Measurements from ENCODE around the gene TAF13. TPM values are rescaled to one million over a fixed set of nuclear protein-coding genes. Genes with fewer than 3 reads are reported as not detected.
"Not testable (repeated sequence)": the region's sequence is repeated elsewhere in the genome, so short reads cannot be mapped to it uniquely, and the experiment has no call there.

Gene TAF13
- total RNA-seq, 2 experiments from 2014 or later, result 25.9 to 26.5 TPM

DNA sequence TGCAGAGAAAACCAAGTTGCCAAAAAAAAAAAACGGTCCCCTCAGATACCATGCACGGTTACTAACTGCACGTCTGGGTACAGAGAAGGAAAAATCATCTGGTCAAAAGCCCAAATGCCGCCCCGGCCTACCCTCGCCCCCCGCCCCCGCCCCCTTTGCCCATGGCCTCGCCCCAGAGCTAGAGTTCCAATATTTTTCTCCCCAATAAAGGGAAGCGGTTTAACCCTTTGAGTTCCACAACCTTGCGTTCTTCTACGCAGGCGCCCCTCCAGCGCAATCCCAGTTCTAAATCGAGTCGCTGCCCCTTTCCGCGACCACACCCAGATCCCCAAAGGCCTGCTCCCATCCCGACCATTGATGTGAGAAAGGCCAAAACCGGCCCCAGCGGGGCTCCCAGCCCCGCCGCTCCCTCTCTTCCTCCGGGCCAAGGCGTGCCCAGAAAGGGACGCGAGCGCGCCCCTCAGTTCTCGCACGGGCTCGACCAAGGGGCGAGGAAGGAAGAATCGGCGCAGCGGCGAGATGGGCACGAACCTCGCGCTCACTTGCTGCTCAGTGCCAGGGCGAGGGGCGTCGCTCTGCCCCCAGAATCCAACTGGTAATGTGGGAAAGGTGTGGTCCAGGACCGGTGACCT is 34.7 kb downstream of the TAF13 start:
- DNase-seq (peak in 8 of 14 experiments; percentile 4 to 54 (median 28)), ATAC-seq (ENCODE audit: poor library complexity) (peak; percentile 6)
- Histone ChIP-seq H3K27me3 (ENCODE audit: control insufficient read depth in 1 of 2, insufficient read depth in 2 of 2, low read length in 2 of 2) (no peaks in the 10 kb centered on the region), H3K4me1 (ENCODE audit: insufficient read depth, low read length) (peaks cover 14% of the 10 kb centered on the region), H3K27ac (ENCODE audit: low read depth in 1 of 2, low read length in 2 of 2) (peak overlapping the region; percentile 69 to 79), H3K4me3 (ENCODE audit: low read length) (peak overlapping the region; percentile 99), H3K36me3 (ENCODE audit: insufficient read depth, low read length) (no peaks in the 10 kb centered on the region), H3K9me3 (ENCODE audit: control insufficient read depth in 1 of 2, insufficient read depth in 1 of 2, low read length in 2 of 2) (no peaks in the 10 kb centered on the region)
- ChIA-PET POLR2A (interaction anchor here (0.6 to 2.1 kb wide), 11 partner anchors 35 to 394 kb away, joined by 3 to 68 read pairs (median 10); partner anchors contain the start of genes CLCC1, TAF13 and TMEM167B), CTCF (no interaction called here)
- peaks cover 5% of the 10 kb centered on the region for H3K36me3 Mint-ChIP-seq (ENCODE audit: low read depth)
- no peaks in the 10 kb centered on the region for H3K9me3 Mint-ChIP-seq
- intact Hi-C loops (cut with DNase I, micrococcal nuclease), result loop anchor here (2.0 to 5.0 kb wide), 8 partner anchors 51 to 386 kb away; partner anchors contain the start of genes CLCC1 (in 2 of the 2), ELAPOR1 (in 1 of the 2), PSMA5 (in 1 of the 2) and SARS1 (in 1 of the 2)
- peaks cover 22% of the 10 kb centered on the region for H3K4me1 Mint-ChIP-seq (ENCODE audit: low read depth)
- peak overlapping the region; percentile 97 for H3K4me3 Mint-ChIP-seq
- H3K27ac Mint-ChIP-seq, result peak overlapping the region; percentile 91
- no peaks in the 10 kb centered on the region for H3K27me3 Mint-ChIP-seq
- TF ChIP-seq, protein P1, sequence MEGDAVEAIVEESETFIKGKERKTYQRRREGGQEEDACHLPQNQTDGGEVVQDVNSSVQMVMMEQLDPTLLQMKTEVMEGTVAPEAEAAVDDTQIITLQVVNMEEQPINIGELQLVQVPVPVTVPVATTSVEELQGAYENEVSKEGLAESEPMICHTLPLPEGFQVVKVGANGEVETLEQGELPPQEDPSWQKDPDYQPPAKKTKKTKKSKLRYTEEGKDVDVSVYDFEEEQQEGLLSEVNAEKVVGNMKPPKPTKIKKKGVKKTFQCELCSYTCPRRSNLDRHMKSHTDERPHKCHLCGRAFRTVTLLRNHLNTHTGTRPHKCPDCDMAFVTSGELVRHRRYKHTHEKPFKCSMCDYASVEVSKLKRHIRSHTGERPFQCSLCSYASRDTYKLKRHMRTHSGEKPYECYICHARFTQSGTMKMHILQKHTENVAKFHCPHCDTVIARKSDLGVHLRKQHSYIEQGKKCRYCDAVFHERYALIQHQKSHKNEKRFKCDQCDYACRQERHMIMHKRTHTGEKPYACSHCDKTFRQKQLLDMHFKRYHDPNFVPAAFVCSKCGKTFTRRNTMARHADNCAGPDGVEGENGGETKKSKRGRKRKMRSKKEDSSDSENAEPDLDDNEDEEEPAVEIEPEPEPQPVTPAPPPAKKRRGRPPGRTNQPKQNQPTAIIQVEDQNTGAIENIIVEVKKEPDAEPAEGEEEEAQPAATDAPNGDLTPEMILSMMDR (IDR thresholded peaks at IDR 0.05), result no peak

DNA sequence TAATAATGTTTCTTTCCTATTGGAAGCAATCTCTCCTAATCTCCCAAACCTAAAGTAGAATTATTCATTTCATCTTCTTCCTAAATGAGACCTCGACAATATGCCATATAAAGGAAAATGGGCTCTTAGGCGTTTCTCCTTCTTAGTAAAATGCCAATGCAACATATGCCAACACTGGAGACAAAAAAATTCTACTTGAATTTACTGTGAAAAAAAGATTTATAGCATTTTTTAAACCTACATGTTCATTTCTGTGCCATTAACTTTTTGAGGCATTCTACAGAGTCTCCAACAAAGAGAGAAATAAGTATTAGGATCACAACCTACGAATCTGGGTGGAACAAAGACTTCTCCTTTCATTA is 35.2 kb downstream of the TAF13 start:
- POLR2A ChIA-PET, result interaction anchor here (0.6 to 1.9 kb wide), 4 partner anchors 35 to 78 kb away, joined by 3 to 5 read pairs (median 4); partner anchors contain the start of genes CLCC1, TAF13 and TMEM167B
- Mint-ChIP-seq H3K9me3 (no peaks in the 10 kb centered on the region), H3K36me3 (ENCODE audit: low read depth) (peaks cover 5% of the 10 kb centered on the region), H3K4me1 (ENCODE audit: low read depth) (peaks cover 22% of the 10 kb centered on the region), H3K4me3 (peak overlapping the region; percentile 97), H3K27me3 (no peaks in the 10 kb centered on the region), H3K27ac (peak overlapping the region; percentile 91)
- intact Hi-C loops (cut with DNase I, micrococcal nuclease), result loop anchor here (2.0 to 5.0 kb wide), 8 partner anchors 52 to 387 kb away; partner anchors contain the start of genes CLCC1 (in 2 of the 2), ELAPOR1 (in 1 of the 2), PSMA5 (in 1 of the 2) and SARS1 (in 1 of the 2)
- H3K27ac ChIP-seq (ENCODE audit: low read depth in 1 of 2, low read length in 2 of 2), result no peak overlapping the region
- no peaks in the 10 kb centered on the region for H3K27me3 ChIP-seq (ENCODE audit: control insufficient read depth in 1 of 2, insufficient read depth in 2 of 2, low read length in 2 of 2)
- H3K4me3 ChIP-seq (ENCODE audit: low read length), result peak overlapping the region; percentile 99
- peaks cover 14% of the 10 kb centered on the region for H3K4me1 ChIP-seq (ENCODE audit: insufficient read depth, low read length)
- DNase-seq (no peak), ATAC-seq (ENCODE audit: poor library complexity) (no peak)
- CTCF ChIA-PET, result no interaction called here
- no peaks in the 10 kb centered on the region for H3K36me3 ChIP-seq (ENCODE audit: insufficient read depth, low read length)
- TF ChIP-seq, protein P1 (IDR thresholded peaks at IDR 0.05), result no peak
- no peaks in the 10 kb centered on the region for H3K9me3 ChIP-seq (ENCODE audit: control insufficient read depth in 1 of 2, insufficient read depth in 1 of 2, low read length in 2 of 2)

DNA sequence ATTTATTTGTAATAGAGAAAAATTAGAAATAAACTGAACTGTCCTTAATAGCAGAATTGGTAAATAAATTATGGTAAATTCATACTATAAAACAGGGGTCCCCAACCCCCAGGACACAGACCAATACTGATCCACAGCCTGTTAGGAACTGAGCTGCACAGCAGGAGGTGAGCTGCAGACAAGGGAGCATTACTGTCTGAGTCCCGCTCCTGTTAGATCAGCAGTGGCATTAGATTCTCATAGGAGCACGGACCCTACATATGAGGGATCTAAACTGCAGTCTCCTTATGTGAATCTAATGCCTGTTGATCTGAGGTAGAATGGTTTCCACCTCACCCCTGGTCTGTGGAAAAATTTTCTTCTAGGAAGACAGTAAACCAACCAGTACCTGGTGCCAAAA is 41.4 kb downstream of the TAF13 start:
- no peak for ATAC-seq (ENCODE audit: poor library complexity)
- H3K4me1 Mint-ChIP-seq (ENCODE audit: low read depth), result no peaks in the 10 kb centered on the region
- ChIA-PET CTCF (interaction anchor here (0.7 kb wide), 1 partner anchor 59 kb away, joined by 3 read pairs; no protein-coding TSS in a partner anchor), POLR2A (no interaction called here)
- DNase-seq, result no peak
- TF ChIP-seq, protein P1 (IDR thresholded peaks at IDR 0.05), result no peak
- Histone ChIP-seq H3K4me3 (ENCODE audit: low read length) (no peak overlapping the region), H3K27me3 (ENCODE audit: control insufficient read depth in 1 of 2, insufficient read depth in 2 of 2, low read length in 2 of 2) (no peaks in the 10 kb centered on the region), H3K36me3 (ENCODE audit: insufficient read depth, low read length) (no peaks in the 10 kb centered on the region), H3K4me1 (ENCODE audit: insufficient read depth, low read length) (no peaks in the 10 kb centered on the region), H3K27ac (ENCODE audit: low read depth in 1 of 2, low read length in 2 of 2) (no peak overlapping the region), H3K9me3 (ENCODE audit: control insufficient read depth in 1 of 2, insufficient read depth in 1 of 2, low read length in 2 of 2) (no peaks in the 10 kb centered on the region)
- H3K27me3 Mint-ChIP-seq, result no peaks in the 10 kb centered on the region
- H3K4me3 Mint-ChIP-seq, result no peak overlapping the region
- no peak overlapping the region for H3K27ac Mint-ChIP-seq
- no peaks in the 10 kb centered on the region for H3K9me3 Mint-ChIP-seq
- H3K36me3 Mint-ChIP-seq (ENCODE audit: low read depth), result no peaks in the 10 kb centered on the region
- intact Hi-C loops (cut with DNase I, micrococcal nuclease), result no loop called here

DNA sequence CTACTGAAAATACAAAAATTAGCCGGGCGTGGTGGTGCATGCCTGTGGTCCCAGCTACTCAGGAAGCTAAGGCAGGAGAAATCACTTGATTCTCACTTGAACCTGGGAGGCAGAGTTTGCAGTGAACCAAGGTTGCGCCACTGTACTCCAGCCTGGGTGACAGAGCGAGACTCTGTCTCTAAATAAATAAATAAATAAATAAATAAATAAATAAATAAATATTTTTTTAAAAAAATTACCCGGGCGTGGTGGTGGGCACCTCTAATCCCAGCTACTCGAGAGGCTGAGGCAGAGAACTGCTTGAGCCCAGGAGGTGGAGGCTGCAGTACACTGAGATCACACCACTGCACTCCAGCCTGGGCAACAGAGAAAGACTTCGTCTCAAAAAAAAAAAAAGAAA is 46.3 kb downstream of the TAF13 start:
- H3K36me3 ChIP-seq (ENCODE audit: insufficient read depth, low read length); H3K4me1 ChIP-seq (ENCODE audit: insufficient read depth, low read length); H3K27me3 Mint-ChIP-seq; H3K27ac Mint-ChIP-seq; POLR2A ChIA-PET; H3K36me3 Mint-ChIP-seq (ENCODE audit: low read depth); intact Hi-C loops (cut with DNase I, micrococcal nuclease); H3K27ac ChIP-seq (ENCODE audit: low read depth in 1 of 2, low read length in 2 of 2); H3K4me3 ChIP-seq (ENCODE audit: low read length); DNase-seq; H3K9me3 Mint-ChIP-seq; ATAC-seq (ENCODE audit: poor library complexity); H3K4me1 Mint-ChIP-seq (ENCODE audit: low read depth); H3K4me3 Mint-ChIP-seq; H3K9me3 ChIP-seq (ENCODE audit: control insufficient read depth in 1 of 2, insufficient read depth in 1 of 2, low read length in 2 of 2); H3K27me3 ChIP-seq (ENCODE audit: control insufficient read depth in 1 of 2, insufficient read depth in 2 of 2, low read length in 2 of 2): not testable (repeated sequence)
- CTCF ChIA-PET, result interaction anchor here (2.2 kb wide), 1 partner anchor 70 kb away, joined by 11 read pairs; no protein-coding TSS in a partner anchor
